NCI-H226 (cell line): Measurements from ENCODE around the gene SMG7.

Experiments
- DNase-seq: peaks from one replicate; pipeline ENCODE4 v3.0.0-alpha.2; 2015

SMG7 gene

DNA sequence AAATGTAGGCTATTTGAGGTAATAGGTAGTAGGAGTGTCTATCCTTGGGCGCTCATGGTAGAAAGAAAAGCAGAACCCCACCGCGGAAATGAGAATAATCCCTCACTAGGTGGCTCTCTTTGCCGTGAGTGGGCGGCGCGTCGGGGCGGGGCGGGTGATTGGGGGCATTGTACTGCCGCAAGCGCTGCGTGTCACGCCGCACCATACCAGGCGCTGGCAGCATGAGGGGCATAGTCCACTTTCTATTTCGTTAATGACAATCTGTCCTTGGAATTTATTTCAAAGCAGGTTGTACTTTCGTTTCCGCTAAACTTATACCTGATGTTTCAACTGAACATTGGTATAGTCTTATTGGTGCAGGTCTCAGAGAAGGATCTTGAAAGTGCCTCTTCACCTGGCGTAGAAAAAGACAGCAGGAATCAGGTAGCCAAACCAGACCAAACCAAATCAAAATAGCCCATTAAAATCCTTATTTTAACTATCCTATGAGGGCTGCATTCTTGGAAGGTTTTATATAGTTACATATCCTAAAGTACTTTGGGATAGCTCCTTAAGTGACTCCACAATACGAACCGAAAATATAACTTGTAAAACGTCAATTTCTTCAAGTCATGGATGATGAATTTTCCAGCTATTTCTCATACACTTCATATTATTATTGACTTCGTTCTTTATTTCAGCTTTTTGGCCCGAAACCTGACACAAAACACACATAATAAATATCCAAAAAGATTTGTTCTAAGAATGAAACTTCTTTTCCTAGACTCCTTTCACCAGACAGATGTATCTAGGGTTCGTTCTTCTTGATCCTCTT, 1.9 kb upstream of the SMG7 start:
- DNase-seq, result peak; percentile 61

DNA sequence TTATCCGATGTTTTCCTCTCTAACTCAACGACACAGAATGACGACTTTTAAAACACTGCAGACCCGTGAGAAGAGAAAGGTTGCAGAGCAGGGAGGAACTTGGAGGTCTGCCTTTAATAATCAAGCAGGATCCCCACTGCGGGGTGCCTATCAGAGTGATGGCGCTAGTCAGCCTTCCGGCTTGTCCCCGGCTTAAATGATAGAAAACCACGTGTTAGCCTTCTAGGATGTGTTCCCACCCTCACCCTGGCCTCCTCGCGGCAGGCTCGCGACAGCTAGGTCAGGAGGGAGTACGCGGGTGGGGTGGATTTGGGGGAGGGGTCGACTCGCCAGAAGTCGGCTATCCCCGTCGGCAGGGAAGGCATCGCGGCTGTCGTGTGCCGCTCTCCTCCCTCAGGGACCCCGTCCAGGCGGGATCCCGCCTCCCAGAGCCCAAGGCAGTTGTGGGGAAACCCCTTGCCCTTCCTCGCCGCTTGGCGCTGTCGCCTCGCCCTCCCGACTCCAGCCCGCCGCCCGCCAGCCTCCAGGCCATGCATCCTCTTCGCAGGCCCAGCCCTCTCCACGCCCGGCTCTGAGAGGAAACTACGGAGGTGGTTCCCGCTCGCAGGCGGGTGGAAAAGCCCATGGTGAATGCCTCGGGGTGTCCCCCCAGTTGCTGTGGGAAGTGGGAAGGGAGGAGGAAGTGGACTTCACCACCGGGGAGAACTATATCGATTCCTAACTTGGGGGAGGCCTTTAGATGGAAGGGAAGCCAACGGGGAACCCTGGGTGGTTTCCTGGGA, 1.1 kb upstream of the SMG7 start:
- peak; percentile 76 for DNase-seq

DNA sequence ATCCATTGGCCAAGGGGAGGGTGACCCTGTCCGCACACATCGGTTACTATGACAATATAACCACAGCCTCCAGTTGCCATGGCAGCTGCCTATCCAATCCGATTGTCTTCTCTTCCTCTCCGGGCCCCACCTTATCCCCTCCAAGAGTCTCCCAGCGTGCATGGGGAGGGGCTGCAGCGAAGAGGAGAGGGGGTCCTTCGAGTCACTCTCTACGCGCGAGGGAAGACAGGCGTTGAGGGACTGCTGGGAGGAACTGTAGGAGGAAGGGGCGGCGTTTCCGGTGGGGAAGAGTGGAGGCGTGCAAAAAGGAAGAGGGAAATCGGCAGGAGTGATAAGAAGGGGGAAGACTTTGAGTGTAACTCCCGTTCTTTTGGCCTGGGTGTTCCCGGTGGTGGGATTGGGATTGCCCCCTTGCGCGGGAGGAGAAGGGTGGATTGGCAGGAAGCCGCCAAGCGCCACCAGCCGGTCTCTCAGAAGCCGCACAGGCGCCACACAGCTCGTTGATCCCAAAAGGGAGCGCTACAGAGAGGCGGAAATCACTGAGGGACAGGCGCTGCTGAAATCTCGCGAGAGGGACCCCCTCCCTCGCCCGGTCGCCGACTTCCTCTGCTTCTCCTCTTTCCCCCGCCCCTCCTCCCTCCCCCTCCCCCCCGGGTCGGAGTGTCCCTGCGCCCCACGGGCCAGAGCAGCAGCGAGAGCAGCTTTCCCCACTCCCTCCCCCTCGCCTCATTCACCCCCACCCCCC, 384 bp upstream of the SMG7 start:
- peak; percentile 97 for DNase-seq

- DNase-seq, result no peak
Observed at GRCh38 chr1:183473217-183473536, 878 bp downstream of the SMG7 start.

DNA sequence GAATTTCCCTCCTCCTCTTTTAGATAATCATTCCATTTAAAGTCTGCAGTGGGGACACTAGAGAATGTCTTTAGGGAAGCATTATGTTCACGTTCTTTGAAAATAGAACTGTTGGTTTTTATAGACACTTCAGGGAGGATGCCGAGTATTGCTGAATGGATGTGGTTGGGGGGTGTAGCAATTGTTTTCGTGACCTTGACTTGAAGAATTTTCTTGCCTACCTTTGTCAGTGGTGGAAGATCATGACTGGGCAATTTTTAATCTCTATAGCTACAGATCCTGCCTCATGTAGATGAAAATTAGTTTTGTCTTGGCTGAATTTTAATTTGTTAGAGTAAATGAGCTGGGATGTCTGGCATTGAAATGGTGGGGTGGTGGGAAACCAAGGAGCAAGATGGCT, 3.8 kb downstream of the SMG7 start:
- no peak for DNase-seq

DNA sequence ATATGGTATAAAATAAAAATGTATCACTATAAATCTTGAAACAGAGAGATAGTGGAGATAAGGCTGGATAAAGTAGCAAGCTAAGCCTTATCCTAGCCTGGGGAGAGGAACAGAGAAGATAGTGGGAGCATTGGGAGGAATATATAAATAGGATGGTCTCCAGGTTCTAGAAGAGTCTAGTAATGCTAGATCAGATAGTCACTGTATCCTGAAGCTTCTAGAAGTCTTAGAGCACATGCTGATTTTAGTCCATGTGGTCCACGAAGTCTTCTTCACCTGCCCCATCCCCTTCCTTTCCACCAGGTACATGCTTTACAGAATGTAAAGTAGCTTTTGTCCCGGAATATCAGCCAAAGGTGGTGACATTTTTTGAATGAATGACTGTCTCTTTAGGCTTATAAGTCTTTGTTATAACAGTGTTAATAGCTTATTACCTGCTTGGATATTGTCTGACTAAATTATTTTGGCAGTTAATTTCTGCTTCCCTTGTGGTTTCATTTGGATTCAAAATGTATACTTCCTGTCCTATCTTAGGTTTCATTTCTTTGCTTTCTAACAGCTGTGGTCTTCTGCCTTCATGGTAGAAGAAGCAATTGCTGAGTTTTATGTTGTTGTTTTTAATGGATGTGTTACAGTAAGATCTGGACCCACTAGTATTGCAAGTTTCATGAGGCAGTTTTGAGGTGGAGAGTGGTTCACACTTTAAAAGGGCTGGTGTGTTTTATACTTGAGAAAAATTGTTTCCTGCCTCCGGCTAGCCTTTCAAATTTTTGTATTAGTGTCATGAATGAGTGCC, 5.9 kb downstream of the SMG7 start:
- DNase-seq, result no peak

DNA sequence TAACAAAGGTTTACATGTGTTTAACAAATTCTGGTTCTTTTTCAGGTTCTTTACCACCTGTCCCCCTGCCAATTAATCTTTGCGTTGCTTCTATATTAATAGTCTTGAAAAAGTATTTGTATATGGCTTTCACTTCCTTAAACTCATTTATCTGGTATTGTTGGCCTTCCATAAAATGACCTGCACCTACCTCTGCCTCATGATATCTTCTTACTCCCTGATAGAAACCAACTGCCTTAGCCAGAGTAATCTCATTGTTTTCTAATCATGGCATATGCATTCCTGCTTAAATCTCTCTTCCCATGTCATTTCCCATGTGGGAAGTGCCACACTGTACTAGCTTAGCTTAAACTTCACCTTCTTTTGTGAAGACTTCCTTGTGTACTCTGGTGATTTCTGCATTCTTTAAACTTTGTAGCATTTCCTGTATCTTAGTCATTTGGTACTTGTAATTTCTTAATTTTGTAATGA, 8.7 kb downstream of the SMG7 start:
- peak; percentile 28 for DNase-seq

- no peak for DNase-seq
Observed at GRCh38 chr1:183483224-183483623, 10.9 kb downstream of the SMG7 start.

- DNase-seq, result no peak
Observed at GRCh38 chr1:183484254-183484653, 12.0 kb downstream of the SMG7 start.

DNA sequence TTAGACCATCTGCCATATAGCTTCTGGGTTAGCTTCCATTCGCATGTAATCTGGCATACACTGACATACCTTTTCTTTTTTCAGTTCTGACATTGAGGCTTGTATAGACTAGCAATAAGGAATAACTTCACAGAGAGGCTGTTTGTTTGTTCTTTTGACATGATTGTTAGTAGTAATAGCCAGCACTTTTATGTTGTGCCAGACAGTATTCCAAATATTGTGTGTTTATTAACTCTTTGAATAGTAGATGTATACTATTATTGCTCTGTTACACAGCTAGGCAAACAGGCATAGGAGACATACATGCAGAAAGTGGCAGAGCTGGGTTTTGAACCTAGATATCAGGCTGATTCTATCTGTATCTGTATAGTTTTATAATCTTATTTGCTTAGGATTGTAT, 12.6 kb downstream of the SMG7 start:
- no peak for DNase-seq

- no peak for DNase-seq
Observed at GRCh38 chr1:183487674-183488442, 15.6 kb downstream of the SMG7 start.

GRCh38 chr1:183490932-183491331, 18.6 kb downstream of the SMG7 start:
- DNase-seq, result no peak

DNA sequence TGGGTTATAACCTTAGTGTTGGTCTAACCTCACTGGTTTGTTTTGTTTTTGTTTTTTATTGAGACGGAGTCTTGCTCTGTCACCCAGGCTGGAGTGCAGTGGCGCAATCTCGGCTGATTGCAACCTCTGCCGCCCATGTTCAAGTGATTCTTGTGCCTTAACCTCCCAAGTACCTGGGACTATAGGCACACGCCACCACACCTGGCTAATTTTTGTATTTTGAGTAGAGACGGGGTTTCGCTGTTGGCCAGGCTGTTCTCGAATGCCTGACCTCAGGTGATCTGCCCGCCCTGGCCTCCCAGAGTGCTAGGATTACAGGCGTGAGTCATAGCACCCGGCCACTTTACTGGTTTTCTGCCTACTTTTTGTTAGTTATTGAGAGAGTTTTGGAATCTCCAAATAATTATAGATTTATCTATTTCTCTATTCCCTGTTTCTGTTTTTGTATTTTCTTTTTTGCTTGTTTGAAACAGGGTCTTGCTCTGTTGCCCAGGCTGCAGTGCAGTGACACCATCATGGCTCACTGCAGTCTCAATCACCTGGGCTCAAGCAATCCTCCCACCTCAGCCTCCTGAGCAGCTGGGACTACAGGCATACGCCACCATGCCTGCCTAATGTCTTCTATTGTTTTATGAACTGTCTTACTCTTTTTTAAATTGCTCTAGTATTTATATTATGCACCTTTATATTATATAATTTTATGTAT, 21.4 kb downstream of the SMG7 start:
- no peak for DNase-seq

DNA sequence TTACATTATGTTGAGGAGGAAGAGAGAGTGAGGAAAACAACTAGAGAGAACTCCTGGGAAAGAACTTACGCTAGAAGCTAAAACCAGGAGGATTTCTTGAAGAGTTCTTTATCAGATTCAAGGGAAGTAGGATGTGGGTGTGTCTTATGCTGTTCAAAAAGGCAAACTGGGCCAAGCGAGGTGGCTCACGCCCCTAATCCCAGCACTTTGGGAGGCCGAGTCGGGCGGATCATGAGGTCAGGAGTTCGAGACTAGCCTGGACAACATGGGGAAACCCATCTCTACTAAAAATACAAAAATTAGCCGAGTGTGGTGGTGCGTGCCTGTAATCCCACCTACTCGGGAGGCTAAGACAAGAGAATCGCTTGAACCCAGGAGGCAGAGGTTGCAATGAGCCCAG, 23.1 kb downstream of the SMG7 start:
- no peak for DNase-seq

GRCh38 chr1:183497218-183497617, 24.9 kb downstream of the SMG7 start:
- DNase-seq, result no peak

- no peak for DNase-seq
Observed at GRCh38 chr1:183498342-183498991, 26.2 kb downstream of the SMG7 start.

- no peak for DNase-seq
Observed at GRCh38 chr1:183505454-183506089, 33.3 kb downstream of the SMG7 start.

DNA sequence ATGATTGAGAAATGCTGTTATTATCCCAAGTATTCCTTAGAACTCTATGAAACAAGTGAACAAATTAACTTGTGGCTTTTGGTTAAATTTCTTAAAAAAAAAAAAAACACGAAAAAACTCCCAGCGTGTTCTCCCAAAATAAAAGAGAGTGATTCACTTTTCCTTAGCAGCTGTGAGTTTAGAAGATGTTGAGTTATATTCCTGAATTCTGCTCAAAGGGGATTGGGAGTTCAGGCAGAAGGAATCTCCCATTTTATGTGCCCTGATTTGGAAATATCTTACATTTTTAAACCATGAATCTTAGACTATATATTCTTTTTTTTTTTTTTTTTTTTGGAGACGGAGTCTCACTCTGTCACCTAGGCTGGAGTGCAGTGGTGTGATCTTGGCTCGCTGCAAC, 34.3 kb downstream of the SMG7 start:
- DNase-seq, result no peak

GRCh38 chr1:183508694-183509093, 36.4 kb downstream of the SMG7 start:
- no peak for DNase-seq

GRCh38 chr1:183512450-183512849, 40.2 kb downstream of the SMG7 start:
- no peak for DNase-seq
